Esophagus muscularis mucosa (tissue), 4 donors: ENCODE results near the gene DIP2C.

Source experiments
- CTCF ChIP-seq, 3 experiments: fragments of 200-600 bp in 2 of 3; fragments of 450-650 bp in 1 of 3; sonication (generic) in 2 of 3; IDR thresholded peaks; one replicate each; pipeline ENCODE4 v1.5.1; 2017 to 2019; ENCODE audit warnings: antibody characterized with exemption in 3 of 3, mild to moderate bottlenecking in 2 of 3, moderate library complexity in 1 of 3
- EP300 ChIP-seq: sonication (generic); formaldehyde crosslinking; IDR thresholded peaks from one replicate; pipeline ENCODE4 v1.6.1; 2017; ENCODE audit warnings: antibody characterized with exemption
- POLR2A ChIP-seq: fragments of 450-650 bp; IDR thresholded peaks from one replicate; pipeline ENCODE4 v1.6.1; 2017; ENCODE audit warnings: antibody characterized with exemption, moderate library complexity, mild to moderate bottlenecking, low read depth
- POLR2AphosphoS5 ChIP-seq, 2 donors: sonication (generic); formaldehyde crosslinking; IDR thresholded peaks; one replicate each; pipeline ENCODE4 v1.6.1; 2017; ENCODE audit warnings: antibody characterized with exemption in 2 of 2

GRCh38 chr10:380313-380940, 309.0 kb downstream of the DIP2C start:
- TF ChIP-seq POLR2A = no peak
- no peak for TF ChIP-seq CTCF (IDR thresholded peaks at IDR 0.05)
- TF ChIP-seq POLR2AphosphoS5 (IDR thresholded peaks at IDR 0.05) = no peak
- TF ChIP-seq EP300 = no peak
